PFSK-1 (cell line): ENCODE data around the gene NSUN2.

Source experiments
- POLR2AphosphoS5 ChIP-seq: IDR thresholded peaks from 2 replicates; pipeline ENCODE4 v1.6.1; 2012; ENCODE audit warnings: low read depth, mild to moderate bottlenecking, control low read depth, low read length, moderate library complexity
- SIN3A ChIP-seq: IDR thresholded peaks from 2 replicates; pipeline ENCODE4 v1.6.1; 2012; ENCODE audit warnings: mild to moderate bottlenecking, low read length, moderate library complexity, borderline replicate concordance; ENCODE audit not compliant: insufficient read depth
- TAF1 ChIP-seq: IDR thresholded peaks from 2 replicates; pipeline ENCODE4 v1.6.1; 2012; ENCODE audit warnings: low read length, control low read depth, borderline replicate concordance; ENCODE audit not compliant: insufficient read depth

DNA sequence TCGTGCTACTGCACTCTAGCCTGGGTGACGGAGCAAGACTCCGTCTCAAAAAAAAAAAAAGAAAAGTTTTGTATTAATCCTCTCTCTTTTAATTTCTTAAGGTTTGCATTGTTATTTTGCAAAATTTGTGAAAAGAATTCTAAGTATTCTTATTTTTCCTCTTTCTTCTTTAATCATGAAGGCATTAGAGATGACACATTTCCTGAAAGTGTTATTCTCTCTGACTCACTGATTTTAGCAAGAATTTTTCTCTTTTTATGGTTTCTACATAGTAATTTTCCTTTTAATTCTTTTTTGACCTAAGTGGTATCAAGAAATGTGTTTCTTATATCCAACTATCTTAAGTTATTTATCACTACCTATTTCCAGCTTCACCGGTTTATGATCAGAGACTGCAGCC, 78.0 kb downstream of the NSUN2 start:
- no peak for TF ChIP-seq POLR2AphosphoS5
- no peak for TF ChIP-seq SIN3A
- no peak for TF ChIP-seq TAF1
